ENCODE data around the gene MRPL40.
A peak's percentile ranks its signal among the peaks of the same experiment; 100 is the strongest.

The MRPL40 gene

DNA sequence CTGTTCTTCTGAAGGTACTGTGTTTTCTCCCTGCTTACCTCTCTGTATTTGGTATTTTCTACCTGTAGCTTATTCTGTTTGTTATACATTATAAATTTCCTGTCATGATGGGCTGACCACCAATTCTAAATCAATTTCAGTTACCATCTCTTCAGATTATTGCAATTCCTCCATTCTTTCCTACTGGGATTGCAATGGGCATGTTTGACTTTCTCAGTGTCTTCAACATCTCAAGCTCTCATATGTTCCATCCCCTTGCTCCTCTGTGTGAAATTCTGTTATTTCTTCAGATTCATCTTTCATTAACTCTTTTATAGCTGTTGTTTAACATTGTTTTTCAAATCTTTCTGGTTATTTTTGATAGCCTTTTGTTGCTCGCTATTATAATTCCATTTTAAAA, 30.7 kb downstream of the MRPL40 start:
- DNase-seq (ENCODE audit: low read depth) = no peak

DNA sequence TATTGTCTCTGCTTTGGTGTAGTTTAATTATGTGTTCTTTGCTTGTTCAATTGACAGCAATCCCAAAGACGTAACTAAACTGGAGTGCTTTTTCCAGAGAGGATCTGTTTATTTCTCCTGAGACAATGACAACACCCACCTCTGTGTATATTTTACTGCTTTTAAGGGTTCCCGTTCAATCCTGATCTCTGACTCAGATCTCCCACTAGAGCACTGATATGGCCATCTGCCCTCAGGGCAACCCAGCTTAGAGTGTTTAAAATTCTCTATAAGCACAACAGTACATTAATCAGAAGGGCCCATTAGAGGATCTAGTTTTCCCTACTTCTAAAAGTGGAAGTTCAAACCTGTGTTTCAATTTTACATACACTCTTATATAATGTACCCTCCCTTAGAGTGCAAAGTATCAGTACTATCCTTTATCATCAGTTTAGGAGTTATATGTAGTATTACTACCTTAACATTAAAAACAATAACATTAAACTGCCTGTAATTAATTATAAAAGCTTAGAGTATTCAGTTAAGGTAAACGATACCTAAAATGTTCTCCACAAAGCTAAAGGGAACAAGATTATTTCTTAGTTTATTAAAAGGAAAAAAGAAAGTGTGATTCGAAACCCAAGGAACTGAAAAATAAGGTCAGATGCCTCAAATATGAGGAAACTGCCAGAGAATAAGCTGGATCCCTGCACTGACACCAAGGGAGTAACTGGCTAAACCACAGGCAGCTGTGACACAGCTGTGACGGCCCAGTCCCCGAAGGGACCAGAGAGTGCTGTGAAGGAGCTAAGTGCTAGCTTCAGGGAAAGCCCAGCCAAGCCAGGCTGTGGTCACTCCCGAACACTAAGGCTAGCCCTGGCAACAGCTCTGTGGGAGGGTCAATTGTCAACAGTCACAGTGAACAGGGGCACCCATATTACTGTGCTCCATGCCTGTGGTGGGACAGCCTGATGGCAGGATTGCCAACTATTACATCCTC, 31.4 kb downstream of the MRPL40 start:
- no peak for DNase-seq (ENCODE audit: low read depth)

DNA sequence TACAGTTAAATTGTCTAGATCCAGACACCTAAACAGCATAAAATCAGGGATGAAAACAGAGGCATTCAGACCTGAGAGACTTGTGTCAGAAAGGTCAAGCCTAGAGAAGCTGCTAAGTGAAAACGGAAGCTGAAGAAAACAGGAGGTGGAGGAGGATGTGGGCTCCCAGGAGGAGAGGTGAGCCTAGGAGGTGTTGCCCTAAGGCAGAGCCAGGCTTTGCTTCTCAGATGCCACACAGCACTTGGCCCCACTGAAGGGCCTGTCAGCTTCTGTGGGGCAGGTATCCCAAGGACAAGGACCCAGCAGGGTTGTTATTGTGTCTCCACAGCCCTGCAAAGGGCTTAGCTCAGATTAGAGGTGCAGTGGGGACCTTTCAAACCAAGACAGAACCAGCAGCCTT, 32.2 kb downstream of the MRPL40 start:
- DNase-seq (ENCODE audit: low read depth) = no peak

DNA sequence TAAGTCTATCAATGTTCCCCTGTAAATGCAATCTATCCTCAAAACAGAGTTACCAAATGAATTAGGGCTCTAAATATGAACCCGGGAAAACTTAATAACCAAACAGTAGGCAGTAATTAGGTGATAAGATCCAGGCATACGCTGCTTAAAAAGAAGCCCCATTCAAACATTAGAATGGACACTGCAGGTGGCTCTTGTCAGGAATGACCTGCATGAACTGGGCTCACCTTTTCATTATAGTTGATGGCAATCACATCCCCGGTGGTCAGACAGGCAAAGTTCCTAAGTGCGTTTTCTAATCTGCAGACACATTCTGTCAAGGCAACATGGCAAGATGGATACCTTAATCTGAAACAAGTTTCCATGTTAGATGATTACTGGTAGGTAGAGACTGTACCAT, 32.6 kb downstream of the MRPL40 start:
- no peak for DNase-seq (ENCODE audit: low read depth)

DNA sequence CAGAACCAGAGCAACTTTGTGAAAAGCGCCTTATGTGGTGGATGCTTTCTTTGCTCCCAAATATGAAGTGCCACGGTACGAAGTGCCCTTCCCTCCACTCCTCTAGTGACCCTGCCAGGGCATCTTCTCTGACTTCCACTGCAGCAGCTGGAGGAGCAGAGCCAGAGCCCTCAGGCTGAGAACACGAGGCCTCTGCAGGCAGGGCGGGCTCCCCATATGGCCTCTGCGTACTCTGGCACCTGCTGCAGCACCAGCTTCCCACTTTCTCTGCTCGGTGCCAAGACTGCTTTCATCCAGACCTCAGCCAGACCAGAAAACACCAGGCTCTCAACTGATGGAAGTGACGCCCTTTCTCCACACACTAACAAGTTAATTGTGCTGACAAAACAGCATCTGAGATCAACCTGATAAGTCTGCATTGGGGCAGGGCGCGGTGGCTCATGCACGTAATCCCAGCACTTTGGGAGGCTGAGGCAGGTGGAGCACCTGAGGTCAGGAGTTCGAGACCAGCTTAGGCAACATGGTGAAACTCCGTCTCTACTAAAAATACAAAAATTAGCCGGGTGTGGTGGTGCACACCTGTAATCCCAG, 33.9 kb downstream of the MRPL40 start:
- DNase-seq (ENCODE audit: low read depth) = no peak

DNA sequence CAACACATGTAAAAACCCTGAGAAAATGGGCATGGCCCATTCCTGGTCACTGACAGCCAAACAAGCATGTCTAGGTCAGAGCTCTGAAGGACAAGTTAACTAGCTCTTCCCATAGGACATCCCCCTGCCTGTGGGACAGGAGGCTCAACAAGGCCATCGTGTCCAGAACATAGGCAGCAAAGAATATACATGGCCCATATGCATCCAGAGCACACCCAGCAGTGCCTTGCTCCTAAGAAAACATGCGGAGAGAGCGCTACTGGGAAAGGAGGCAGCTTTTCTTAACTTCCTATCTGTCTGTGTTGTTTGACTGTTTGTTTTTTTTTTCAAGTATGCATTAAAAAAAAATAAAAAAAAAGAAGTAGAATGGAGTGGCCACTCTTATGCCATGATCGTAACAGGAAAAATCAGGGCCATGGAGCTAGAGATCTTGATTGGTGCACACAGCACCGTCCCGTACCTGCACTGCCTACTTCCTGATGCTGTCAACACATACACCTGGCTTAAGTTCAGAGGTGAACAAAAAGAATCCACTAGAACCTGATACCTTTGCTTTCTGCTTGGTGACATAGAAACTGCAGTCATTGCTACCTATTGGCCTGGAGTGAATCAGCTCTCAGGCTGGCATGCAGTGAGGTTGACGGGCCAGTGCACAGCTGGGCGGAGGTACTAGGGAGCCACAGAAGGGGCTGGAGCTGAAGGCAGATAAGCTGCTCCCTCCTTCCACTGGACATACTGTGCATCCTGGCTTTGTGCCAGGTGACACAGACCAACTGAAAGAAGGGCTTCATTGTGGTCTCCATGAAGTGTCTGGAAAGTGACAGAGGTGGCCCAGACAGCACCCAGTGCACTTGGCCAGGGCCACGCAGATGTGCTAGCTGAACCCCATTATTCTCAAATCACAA, 34.8 kb downstream of the MRPL40 start:
- DNase-seq (ENCODE audit: low read depth) = no peak

DNA sequence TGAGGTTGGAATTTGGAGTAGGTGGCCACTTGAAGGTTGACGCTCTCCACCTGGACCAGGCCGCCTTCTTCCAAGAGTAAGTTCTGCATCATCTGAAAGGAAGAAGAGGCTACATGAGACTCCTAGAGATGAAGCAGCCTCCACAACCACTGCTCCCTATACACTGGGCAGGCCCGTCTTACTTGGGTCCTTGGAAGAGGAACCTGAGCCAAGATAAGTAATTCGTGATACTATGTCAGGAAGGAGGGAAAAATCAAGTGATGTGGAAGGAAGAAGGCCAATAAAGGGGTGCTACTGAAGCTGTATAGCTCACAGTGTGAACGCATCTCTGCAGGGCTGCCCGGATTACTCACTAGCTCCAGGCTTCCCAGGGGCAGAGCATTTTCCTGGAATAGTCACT, 35.6 kb downstream of the MRPL40 start:
- no peak for DNase-seq (ENCODE audit: low read depth)

DNA sequence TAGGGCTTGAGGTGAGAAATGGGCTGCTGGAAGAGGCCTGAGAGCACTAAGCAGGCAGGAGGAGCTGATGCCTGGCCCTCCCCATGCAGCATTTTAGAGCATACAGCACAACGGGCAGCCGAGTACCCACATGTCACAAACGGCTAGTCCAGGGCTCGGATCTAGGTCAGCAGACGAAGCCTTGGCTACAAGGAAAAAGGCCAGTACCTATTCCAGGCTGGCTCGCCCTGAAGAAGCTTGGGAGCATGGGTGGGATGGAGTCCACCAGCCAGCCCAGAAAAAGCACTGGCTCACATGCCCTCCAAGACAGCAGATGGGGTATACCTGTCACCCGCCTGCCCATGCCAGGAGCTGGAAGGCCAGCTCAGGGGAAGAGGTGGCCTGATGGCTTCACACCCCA, 37.1 kb downstream of the MRPL40 start:
- no peak for DNase-seq (ENCODE audit: low read depth)

DNA sequence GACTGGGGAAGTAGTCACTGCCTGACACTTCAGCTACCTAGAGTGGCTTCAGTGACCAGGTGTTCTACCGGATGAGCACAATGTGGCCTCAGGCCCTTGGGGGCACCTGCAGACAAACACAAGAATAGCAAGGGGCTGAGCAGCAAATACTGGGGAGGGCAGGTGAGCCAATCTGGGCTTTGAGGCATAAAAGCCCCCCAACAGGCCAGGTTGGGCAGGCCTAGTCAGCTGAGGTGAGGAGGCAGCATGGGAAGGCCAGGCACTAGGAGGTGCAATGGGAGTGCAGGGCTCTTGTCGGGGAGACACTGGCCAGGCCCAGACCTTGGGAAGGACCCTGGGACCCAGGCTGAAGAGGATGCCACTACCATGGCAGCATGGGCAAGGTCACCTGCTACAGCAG, 37.7 kb downstream of the MRPL40 start:
- no peak for DNase-seq (ENCODE audit: low read depth)

DNA sequence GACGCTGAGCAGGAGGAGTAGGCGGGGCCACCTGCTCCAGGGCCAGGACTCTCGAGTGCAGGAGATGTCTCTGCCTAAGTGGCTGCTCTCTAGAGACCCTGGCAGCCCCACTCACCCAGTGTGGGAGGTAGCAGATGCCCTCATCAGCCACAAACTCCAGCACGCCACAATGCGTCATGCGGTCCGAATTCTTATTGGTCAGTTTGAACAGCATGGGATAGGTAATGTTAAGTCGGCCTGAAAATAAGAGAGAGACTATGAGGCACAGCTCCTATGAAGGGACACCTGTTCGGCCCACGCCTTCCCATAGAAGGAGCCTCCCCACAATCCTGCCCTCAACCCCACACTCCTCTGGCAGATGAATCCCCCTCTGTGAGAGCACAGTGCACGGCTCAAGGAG, 39.2 kb downstream of the MRPL40 start:
- DNase-seq (ENCODE audit: low read depth) = no peak

DNA sequence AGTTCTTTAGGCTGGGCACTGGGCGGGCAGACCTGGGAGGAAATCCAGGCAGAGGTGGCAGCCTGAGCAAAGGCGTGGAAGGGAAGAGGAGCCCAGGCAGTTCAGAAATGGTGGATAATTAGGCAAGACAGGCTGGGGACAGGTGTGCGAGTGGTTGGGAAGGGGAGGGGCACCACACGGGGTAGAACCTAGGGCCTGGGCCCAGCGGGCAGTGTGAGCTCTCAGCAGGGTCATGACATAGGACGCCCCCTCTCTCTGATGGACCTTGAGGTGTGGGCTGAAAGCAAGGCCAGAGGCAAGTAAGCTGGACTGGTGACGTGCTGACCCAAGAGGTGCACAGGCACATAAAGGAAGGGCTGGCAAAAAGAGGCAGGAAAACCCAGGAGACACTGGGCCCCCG, 39.9 kb downstream of the MRPL40 start:
- no peak for DNase-seq (ENCODE audit: low read depth)

DNA sequence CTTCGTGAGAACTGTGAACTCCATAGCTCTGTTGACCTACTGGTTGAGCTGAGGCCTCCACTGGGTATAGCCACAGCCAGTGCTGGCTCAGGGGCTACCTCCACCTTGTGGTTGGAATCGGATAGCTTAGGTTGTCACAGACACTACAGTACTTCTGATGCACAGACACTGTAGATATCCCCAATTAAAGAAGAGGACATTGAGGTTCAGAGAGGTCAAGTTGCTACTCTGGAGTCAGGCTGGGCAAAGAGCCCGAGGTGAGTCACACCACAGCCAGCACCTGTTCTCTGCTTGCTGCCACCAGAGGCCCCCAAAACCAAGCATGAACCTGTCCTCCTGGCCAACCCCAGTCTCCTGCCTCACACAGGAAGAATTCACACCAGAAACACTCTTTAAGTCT, 41.2 kb downstream of the MRPL40 start:
- DNase-seq (ENCODE audit: low read depth) = no peak

DNA sequence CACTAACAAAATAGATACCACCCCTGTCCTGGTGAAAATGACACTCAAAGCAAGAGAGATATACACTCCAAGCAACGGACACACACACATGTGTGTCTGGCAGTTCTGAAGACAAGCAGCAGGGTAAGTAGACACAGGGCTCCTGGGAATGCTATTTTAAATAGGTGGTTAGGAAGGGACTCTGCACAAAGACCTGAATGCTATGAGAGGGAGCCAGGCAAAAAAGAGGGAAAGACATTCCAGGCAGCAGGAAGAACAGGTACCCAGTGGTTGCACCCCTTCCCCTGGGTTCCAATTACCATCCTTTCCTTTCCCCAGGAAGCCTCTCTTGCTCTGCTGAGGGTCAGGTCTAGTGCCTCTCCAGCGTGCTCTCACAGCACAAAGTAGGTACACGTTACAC, 43.7 kb downstream of the MRPL40 start:
- no peak for DNase-seq (ENCODE audit: low read depth)

DNA sequence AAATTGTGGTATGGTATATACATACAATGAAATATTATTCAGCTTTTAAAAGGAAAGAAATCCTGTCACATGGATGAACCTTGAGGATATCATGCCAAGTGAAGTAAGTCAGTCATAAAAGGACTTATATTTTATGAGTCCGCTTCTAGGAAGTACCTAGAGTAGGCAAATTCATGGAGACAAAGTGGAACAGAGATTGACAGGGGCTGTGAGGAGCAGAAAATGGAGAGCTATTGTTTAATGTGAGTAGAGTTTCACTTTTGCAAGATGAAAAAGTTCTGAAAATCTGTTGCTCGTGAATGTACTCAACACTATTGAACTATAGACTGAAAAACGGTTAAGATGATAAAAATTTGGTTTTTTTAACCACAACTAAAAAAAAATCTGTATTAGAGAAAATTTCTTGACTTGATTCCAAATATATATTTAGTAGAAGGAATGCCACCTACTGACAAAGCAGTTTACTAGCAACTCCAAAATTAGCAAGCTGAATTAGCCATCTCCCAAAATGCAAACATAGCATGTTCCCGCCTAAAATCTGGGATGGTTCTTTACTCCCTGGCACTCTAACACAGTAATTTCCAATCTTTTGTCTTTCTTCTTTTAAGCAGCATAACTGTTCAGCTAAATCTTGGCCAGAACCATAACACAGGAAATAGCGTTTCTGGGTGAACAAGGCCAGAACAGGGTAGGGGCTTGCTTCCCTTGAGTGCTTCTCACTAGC, 45.1 kb downstream of the MRPL40 start:
- DNase-seq (ENCODE audit: low read depth) = no peak

DNA sequence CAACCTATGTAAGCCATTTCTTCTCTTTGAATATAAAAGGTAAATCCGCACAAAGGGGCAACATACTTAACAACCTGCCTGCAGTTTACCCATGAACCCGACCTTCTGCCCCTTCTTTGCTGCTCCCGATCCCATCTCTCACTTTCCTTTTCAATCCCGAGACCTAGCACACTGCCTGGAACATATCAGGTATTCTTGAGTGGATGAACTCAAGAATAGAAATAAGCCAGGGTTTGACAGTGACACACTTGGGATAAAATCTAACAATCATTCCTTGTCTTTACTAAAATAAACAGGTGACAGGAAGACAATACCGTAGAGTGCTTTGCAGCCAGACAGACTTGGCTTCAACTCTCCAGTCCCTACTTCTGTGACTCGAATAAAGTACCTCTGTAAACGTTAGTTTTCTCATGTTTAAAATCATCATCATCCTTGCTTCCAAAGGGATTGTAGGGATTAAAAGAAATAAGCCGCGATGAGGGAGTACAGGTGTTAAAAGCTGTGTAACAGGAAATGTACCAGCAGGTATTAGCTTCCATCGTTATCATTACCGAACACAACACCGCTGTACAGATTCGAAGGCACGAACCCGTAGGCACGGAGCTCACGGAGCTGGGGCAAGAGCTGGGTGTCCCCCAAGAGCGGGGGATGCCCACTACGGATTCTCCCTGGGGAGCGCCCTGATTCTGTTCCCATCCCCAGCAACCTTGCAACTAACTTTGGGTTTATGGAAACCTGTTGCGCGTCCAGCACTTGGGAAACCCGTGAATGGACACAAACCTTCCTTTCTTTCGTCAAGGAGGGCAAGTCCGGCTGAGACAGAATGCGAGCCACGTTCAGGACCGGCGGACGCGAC, 45.9 kb downstream of the MRPL40 start:
- DNase-seq (ENCODE audit: low read depth) = no peak

DNA sequence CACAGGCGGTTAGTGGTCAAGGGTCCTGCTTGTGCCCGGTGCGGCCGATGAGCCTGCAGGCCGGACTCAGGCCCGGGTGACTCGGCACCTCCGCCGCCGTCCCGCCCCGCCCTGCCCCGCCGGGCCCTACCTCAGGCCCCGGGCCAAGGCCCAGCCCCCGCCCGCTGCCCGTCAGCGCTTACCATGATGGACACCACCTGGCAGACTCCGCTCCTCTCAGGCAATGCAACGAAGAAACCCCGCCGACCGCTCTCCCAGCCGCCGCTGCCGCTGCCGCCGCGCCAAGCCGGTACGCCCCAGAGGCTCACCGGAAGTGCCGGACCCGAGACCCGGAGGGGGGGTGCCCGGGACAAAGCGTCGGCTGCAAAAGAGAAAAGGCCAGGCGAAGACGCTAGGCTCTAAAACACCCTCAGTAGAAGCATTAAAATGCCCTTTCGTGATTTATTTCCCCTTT, 46.6 kb downstream of the MRPL40 start, which contains the start of gene UFD1:
Gene UFD1 (minus strand): TSS at position 293 of the 454 bp plus-strand sequence. CDS start 108 bp downstream, at position 185.
- DNase-seq (ENCODE audit: low read depth) = peak; percentile 64

DNA sequence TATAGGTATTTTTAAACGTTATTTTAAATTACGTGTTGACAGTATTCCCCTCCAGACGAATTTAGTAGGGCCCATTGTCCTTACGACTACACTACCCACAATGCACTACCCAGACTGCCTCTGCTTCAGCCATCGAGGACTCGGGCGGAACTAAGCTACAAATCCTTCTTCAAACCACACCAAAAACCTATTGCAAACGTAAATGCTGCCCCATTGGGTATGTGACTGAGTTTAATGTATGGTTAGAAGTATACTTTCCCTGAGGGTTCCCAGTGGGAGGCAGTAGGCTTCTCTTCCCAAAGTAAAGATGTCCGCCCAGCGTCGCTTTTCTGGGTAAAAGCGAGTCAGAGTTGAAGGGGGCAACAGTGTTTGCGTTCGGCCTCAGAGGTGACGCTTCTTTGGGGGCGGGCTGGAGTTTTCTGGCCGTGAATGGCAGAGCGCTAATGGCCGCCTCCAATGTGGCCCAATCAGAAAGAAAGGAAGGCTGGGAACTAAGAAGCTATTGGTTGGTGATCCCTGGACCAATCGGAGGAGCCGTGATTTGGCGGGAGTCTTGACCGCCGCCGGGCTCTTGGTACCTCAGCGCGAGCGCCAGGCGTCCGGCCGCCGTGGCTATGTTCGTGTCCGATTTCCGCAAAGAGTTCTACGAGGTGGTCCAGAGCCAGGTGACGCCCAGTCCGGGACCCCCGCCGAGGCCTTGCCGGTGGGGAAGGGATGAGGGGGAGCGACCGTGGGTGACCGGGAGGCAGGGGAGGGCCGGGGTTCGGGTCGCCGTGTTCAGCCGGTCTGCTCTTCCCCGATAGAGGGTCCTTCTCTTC, 47.2 kb downstream of the MRPL40 start, which contains the start of gene CDC45:
Gene CDC45 (plus strand): TSS at position 566 of the 818 bp plus-strand sequence. CDS start 49 bp downstream, at position 615.
- DNase-seq (ENCODE audit: low read depth) = peak; percentile 83

DNA sequence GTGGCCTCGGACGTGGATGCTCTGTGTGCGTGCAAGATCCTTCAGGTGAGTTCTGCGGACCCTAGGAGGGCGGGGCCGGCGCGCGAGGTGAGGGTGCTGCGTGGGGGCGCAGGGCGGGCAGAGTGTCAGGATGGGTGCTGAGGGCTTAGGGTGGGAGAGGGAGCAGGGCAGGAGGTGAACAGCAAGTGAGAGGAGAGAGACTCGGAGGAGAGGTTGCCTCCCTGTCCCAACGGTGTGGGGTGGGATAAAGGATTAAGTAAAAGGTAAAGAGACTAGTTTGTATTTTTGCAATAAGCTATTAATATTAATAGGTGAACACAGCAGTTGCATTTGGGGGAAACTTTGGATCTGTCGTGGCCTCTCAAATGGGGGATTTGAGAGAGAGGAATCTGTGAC, 47.8 kb downstream of the MRPL40 start:
- no peak for DNase-seq (ENCODE audit: low read depth)

DNA sequence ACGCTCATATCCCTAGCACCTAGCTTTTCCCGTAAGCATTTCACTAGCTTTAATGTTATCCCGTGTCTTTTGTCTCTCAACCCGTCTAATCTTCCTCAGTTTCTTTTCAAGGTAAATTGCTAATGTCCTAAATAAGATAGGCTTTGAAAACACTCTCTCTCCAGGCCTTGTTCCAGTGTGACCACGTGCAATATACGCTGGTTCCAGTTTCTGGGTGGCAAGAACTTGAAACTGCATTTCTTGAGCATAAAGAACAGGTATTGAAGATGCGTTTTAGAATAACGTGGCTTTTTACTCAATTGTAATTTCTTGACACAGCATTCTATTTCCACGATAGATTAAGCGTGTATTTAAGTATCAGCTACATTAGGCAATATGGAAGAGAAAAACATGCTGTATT, 48.4 kb downstream of the MRPL40 start:
- no peak for DNase-seq (ENCODE audit: low read depth)

DNA sequence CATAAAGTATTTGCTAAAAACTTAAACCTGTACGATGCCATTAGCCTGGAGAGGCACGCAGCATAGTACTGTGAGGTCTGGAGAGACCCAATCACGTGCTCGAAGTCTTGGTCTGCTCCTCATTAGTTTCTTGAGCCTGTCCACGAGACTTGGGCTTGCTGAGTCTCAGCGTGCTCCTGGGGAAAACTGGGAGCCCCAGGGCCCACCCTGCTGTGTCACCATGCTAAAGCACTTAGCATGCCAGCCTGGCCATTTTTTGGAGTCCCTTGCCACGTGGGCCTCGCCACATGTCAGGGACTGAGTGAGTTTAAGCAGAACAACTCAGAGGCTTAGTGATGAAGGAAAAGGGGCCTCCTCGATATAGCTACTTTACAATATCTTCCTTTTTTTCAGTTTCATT, 50.0 kb downstream of the MRPL40 start:
- no peak for DNase-seq (ENCODE audit: low read depth)
